HG02642 (cell line): ENCODE results near the gene YLPM1.
A peak's percentile ranks its signal among the peaks of the same experiment; 100 is the strongest.

Experiments used
- ATAC-seq: cut with Tn5 transposase; IDR thresholded peaks from one replicate; pipeline ENCODE4 v1.9.1; 2021; ENCODE audit warnings: mild to moderate bottlenecking; ENCODE audit not compliant: unreplicated experiment, poor library complexity

YLPM1 gene

GRCh38 chr14:74840603-74841030 lies 77.5 kb downstream of the YLPM1 start:
- ATAC-seq = no peak

GRCh38 chr14:74841230-74842207 lies 78.4 kb downstream of the YLPM1 start:
- peak; percentile 80 for ATAC-seq

GRCh38 chr14:74843653-74844052 lies 80.5 kb downstream of the YLPM1 start:
- no peak for ATAC-seq

- no peak for ATAC-seq
Observed at GRCh38 chr14:74846168-74846567, 83.1 kb downstream of the YLPM1 start.

GRCh38 chr14:74846968-74847665 lies 84.0 kb downstream of the YLPM1 start:
- ATAC-seq = no peak

- no peak for ATAC-seq
Observed at GRCh38 chr14:74848768-74849167, 85.7 kb downstream of the YLPM1 start.

GRCh38 chr14:74852922-74853530 lies 89.9 kb downstream of the YLPM1 start:
- no peak for ATAC-seq

- ATAC-seq = no peak
Observed at GRCh38 chr14:74853581-74853980, 90.5 kb downstream of the YLPM1 start.

GRCh38 chr14:74855021-74855420 lies 91.9 kb downstream of the YLPM1 start:
- ATAC-seq = no peak

GRCh38 chr14:74855945-74856344 lies 92.8 kb downstream of the YLPM1 start:
- no peak for ATAC-seq

GRCh38 chr14:74856366-74856765 lies 93.2 kb downstream of the YLPM1 start:
- ATAC-seq = no peak

- ATAC-seq = no peak
Observed at GRCh38 chr14:74858022-74858421, 94.9 kb downstream of the YLPM1 start.

- ATAC-seq = no peak
Observed at GRCh38 chr14:74859757-74860552, 96.8 kb downstream of the YLPM1 start.

GRCh38 chr14:74860899-74861733 lies 98.0 kb downstream of the YLPM1 start:
- ATAC-seq = no peak

- ATAC-seq = no peak
Observed at GRCh38 chr14:74861734-74862090, 98.6 kb downstream of the YLPM1 start.

GRCh38 chr14:74863274-74863673 lies 100.2 kb downstream of the YLPM1 start:
- no peak for ATAC-seq

GRCh38 chr14:74864198-74864597 lies 101.1 kb downstream of the YLPM1 start:
- ATAC-seq = no peak

- no peak for ATAC-seq
Observed at GRCh38 chr14:74865156-74865555, 102.0 kb downstream of the YLPM1 start.

- ATAC-seq = no peak
Observed at GRCh38 chr14:74866708-74867389, 103.7 kb downstream of the YLPM1 start.
